WTC11 (cell line): ENCODE data around the gene SNX19. TPM values are rescaled to one million over a fixed set of nuclear protein-coding genes. Genes with fewer than 3 reads are reported as not detected.

Source experiments
- ARID4B ChIP-seq: sonication (generic); formaldehyde crosslinking; IDR thresholded peaks from 2 replicates; pipeline ENCODE4 v1.8.0; 2023; ENCODE audit warnings: missing genetic modification reagents, mild to moderate bottlenecking, borderline replicate concordance
- ATF2 ChIP-seq: sonication (generic); formaldehyde crosslinking; IDR thresholded peaks from 2 replicates; pipeline ENCODE4 v1.8.1; 2022; ENCODE audit warnings: low read depth, missing genetic modification reagents, borderline replicate concordance
- CBFB ChIP-seq: sonication (generic); formaldehyde crosslinking; IDR thresholded peaks from 2 replicates; pipeline ENCODE4 v1.8.1; 2022; ENCODE audit warnings: mild to moderate bottlenecking, low read depth, missing genetic modification reagents
- FOXJ3 ChIP-seq: sonication (generic); formaldehyde crosslinking; IDR thresholded peaks from 2 replicates; pipeline ENCODE4 v1.9.0; 2021; ENCODE audit warnings: missing genetic modification reagents, mild to moderate bottlenecking, borderline replicate concordance
- FOXK1 ChIP-seq: sonication (generic); formaldehyde crosslinking; IDR thresholded peaks from 2 replicates; pipeline ENCODE4 v1.8.0; 2022; ENCODE audit warnings: mild to moderate bottlenecking, moderate library complexity, missing genetic modification reagents
- GABPB1 ChIP-seq: sonication (generic); formaldehyde crosslinking; IDR thresholded peaks from 2 replicates; pipeline ENCODE4 v1.8.1; 2023; ENCODE audit warnings: mild to moderate bottlenecking, missing genetic modification reagents
- GTF2I ChIP-seq: fragments of 250-450 bp; sonication (Bioruptor Pico); conservative IDR thresholded peaks from 2 replicates; pipeline ENCODE4 v1.4.0; 2021; ENCODE audit warnings: mild to moderate bottlenecking
- HMGA2 ChIP-seq: fragments of 250-450 bp; sonication (Bioruptor Pico); IDR thresholded peaks from 2 replicates; pipeline ENCODE4 v1.4.0; 2021; ENCODE audit warnings: mild to moderate bottlenecking, moderate library complexity
- IRF2 ChIP-seq: sonication (generic); formaldehyde crosslinking; IDR thresholded peaks from 2 replicates; pipeline ENCODE4 v1.8.0; 2022; ENCODE audit warnings: low read depth, missing genetic modification reagents, borderline replicate concordance
- KAT7 ChIP-seq: sonication (generic); formaldehyde crosslinking; IDR thresholded peaks from 2 replicates; pipeline ENCODE4 v1.8.1; 2023; ENCODE audit warnings: missing genetic modification reagents, mild to moderate bottlenecking, borderline replicate concordance
- MXD4 ChIP-seq: fragments of 250-450 bp; sonication (Bioruptor Pico); IDR thresholded peaks from 2 replicates; pipeline ENCODE4 v1.8.0; 2021; ENCODE audit warnings: mild to moderate bottlenecking, moderate library complexity, borderline replicate concordance
- MYBL2 ChIP-seq: sonication (generic); formaldehyde crosslinking; IDR thresholded peaks from 2 replicates; pipeline ENCODE4 v1.8.1; 2023; ENCODE audit warnings: mild to moderate bottlenecking, moderate library complexity, missing genetic modification reagents
- RELA ChIP-seq: sonication (generic); formaldehyde crosslinking; IDR thresholded peaks from 2 replicates; pipeline ENCODE4 v1.8.1; 2022; ENCODE audit warnings: missing genetic modification reagents, mild to moderate bottlenecking, borderline replicate concordance
- SMAD4 ChIP-seq: sonication (generic); formaldehyde crosslinking; IDR thresholded peaks from 2 replicates; pipeline ENCODE4 v1.8.0; 2022; ENCODE audit warnings: mild to moderate bottlenecking, missing genetic modification reagents
- SOX15 ChIP-seq: fragments of 250-450 bp; sonication (Bioruptor Pico); IDR thresholded peaks from 2 replicates; pipeline ENCODE4 v1.9.0; 2021; ENCODE audit warnings: mild to moderate bottlenecking
- TCF7 ChIP-seq: sonication (generic); formaldehyde crosslinking; IDR thresholded peaks from 2 replicates; pipeline ENCODE4 v1.8.0; 2022; ENCODE audit warnings: mild to moderate bottlenecking, low read depth, missing genetic modification reagents, moderate library complexity
- USF2 ChIP-seq: sonication (generic); formaldehyde crosslinking; IDR thresholded peaks from 2 replicates; pipeline ENCODE4 v1.8.1; 2023; ENCODE audit warnings: mild to moderate bottlenecking, missing genetic modification reagents, moderate library complexity
- ZNF512 ChIP-seq: sonication (generic); formaldehyde crosslinking; IDR thresholded peaks from 2 replicates; pipeline ENCODE4 v1.8.1; 2022; ENCODE audit warnings: missing genetic modification reagents, borderline replicate concordance
- total RNA-seq: library from RNA; stranded (reverse); gene quantifications from 3 replicates; pipeline ENCODE4 v1.2.3, GENCODE V29; 2021
- TF ChIP-seq, protein P1 (sequence below): fragments of 250-450 bp; sonication (Bioruptor Pico); IDR thresholded peaks from 2 replicates; pipeline ENCODE4 v1.9.0; 2021; ENCODE audit warnings: mild to moderate bottlenecking
- TF ChIP-seq, protein P2 (sequence below): sonication (generic); formaldehyde crosslinking; IDR thresholded peaks from 2 replicates; pipeline ENCODE4 v1.8.1; 2023; ENCODE audit warnings: mild to moderate bottlenecking, moderate library complexity, missing genetic modification reagents
- TF ChIP-seq, protein P3 (sequence below): fragments of 250-450 bp; sonication (Bioruptor Pico); IDR thresholded peaks from 2 replicates; pipeline ENCODE4 v1.9.0; 2021; ENCODE audit warnings: mild to moderate bottlenecking, borderline replicate concordance

SNX19 gene
- total RNA-seq, 1 experiment from 2014 or later, result 25.2 TPM

DNA sequence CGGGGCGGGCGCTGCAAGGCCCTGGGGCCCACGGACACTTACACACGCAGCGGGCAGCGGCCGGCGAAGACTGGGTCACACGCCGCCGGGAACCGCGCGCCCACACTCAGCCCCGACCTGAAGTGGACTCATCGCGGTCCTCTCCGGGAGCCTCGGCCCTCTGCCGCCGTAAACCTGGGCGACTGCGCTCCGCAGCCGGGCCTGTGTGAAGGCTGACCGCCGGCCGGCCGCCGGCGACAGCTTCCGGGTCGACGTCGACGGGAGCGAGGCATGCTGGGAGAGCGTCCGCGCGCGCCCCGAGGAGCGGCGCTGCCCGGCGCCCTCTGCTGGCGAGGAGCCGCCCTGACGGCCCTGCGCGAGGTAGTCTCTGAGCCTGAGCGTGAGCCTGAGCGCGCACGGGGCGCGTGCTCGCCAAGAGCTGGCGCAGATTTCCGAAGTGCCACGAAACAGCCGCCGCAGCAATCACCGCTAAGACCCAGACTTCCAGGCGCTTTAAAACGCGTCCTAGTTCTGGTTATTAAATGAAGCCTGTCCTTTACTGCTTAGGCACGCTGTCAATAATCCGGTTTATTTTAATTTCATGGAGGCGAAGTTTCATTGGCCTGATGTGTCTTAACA, at the start of gene SNX19 (continued):
- TF ChIP-seq ATF2 (no peak), GTF2I (CRISPR knock-in tag) (no peak), FOXK1 (peak; percentile 79; the same call in 1 of the 2 replicates), TCF7 (CRISPR knock-in tag) (no peak), FOXJ3 (CRISPR knock-in tag) (no peak), HMGA2 (CRISPR knock-in tag) (no peak), ARID4B (CRISPR knock-in tag) (peak; percentile 90), IRF2 (CRISPR knock-in tag) (no peak), USF2 (CRISPR knock-in tag) (peak; percentile 48; the same call in 1 of the 2 replicates), CBFB (CRISPR knock-in tag) (no peak; the same call in 1 of the 2 replicates), KAT7 (CRISPR knock-in tag) (0 out of 2 replicates have a peak, but pooled peaks have one; percentile 71), MXD4 (no peak), SMAD4 (CRISPR knock-in tag) (no peak), GABPB1 (CRISPR knock-in tag) (peak; percentile 53; the same call in 1 of the 2 replicates), MYBL2 (CRISPR knock-in tag) (peak; percentile 91), SOX15 (CRISPR knock-in tag) (no peak), RELA (CRISPR knock-in tag) (no peak; the same call in 1 of the 2 replicates), ZNF512 (CRISPR knock-in tag) (no peak)
- TF ChIP-seq, protein P1, sequence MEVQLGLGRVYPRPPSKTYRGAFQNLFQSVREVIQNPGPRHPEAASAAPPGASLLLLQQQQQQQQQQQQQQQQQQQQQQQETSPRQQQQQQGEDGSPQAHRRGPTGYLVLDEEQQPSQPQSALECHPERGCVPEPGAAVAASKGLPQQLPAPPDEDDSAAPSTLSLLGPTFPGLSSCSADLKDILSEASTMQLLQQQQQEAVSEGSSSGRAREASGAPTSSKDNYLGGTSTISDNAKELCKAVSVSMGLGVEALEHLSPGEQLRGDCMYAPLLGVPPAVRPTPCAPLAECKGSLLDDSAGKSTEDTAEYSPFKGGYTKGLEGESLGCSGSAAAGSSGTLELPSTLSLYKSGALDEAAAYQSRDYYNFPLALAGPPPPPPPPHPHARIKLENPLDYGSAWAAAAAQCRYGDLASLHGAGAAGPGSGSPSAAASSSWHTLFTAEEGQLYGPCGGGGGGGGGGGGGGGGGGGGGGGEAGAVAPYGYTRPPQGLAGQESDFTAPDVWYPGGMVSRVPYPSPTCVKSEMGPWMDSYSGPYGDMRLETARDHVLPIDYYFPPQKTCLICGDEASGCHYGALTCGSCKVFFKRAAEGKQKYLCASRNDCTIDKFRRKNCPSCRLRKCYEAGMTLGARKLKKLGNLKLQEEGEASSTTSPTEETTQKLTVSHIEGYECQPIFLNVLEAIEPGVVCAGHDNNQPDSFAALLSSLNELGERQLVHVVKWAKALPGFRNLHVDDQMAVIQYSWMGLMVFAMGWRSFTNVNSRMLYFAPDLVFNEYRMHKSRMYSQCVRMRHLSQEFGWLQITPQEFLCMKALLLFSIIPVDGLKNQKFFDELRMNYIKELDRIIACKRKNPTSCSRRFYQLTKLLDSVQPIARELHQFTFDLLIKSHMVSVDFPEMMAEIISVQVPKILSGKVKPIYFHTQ, result no peak
- TF ChIP-seq, protein P2, sequence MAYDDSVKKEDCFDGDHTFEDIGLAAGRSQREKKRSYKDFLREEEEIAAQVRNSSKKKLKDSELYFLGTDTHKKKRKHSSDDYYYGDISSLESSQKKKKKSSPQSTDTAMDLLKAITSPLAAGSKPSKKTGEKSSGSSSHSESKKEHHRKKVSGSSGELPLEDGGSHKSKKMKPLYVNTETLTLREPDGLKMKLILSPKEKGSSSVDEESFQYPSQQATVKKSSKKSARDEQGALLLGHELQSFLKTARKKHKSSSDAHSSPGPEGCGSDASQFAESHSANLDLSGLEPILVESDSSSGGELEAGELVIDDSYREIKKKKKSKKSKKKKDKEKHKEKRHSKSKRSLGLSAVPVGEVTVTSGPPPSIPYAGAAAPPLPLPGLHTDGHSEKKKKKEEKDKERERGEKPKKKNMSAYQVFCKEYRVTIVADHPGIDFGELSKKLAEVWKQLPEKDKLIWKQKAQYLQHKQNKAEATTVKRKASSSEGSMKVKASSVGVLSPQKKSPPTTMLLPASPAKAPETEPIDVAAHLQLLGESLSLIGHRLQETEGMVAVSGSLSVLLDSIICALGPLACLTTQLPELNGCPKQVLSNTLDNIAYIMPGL (CRISPR knock-in tag), result peak; percentile 99
- TF ChIP-seq, protein P3, sequence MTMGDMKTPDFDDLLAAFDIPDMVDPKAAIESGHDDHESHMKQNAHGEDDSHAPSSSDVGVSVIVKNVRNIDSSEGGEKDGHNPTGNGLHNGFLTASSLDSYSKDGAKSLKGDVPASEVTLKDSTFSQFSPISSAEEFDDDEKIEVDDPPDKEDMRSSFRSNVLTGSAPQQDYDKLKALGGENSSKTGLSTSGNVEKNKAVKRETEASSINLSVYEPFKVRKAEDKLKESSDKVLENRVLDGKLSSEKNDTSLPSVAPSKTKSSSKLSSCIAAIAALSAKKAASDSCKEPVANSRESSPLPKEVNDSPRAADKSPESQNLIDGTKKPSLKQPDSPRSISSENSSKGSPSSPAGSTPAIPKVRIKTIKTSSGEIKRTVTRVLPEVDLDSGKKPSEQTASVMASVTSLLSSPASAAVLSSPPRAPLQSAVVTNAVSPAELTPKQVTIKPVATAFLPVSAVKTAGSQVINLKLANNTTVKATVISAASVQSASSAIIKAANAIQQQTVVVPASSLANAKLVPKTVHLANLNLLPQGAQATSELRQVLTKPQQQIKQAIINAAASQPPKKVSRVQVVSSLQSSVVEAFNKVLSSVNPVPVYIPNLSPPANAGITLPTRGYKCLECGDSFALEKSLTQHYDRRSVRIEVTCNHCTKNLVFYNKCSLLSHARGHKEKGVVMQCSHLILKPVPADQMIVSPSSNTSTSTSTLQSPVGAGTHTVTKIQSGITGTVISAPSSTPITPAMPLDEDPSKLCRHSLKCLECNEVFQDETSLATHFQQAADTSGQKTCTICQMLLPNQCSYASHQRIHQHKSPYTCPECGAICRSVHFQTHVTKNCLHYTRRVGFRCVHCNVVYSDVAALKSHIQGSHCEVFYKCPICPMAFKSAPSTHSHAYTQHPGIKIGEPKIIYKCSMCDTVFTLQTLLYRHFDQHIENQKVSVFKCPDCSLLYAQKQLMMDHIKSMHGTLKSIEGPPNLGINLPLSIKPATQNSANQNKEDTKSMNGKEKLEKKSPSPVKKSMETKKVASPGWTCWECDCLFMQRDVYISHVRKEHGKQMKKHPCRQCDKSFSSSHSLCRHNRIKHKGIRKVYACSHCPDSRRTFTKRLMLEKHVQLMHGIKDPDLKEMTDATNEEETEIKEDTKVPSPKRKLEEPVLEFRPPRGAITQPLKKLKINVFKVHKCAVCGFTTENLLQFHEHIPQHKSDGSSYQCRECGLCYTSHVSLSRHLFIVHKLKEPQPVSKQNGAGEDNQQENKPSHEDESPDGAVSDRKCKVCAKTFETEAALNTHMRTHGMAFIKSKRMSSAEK (CRISPR knock-in tag), result no peak
